GM18867 (cell line): ENCODE measurements around the gene TSPAN5.
A peak's percentile ranks its signal among the peaks of the same experiment; 100 is the strongest.
"Not testable (repeated sequence)": the region's sequence is repeated elsewhere in the genome, so short reads cannot be mapped to it uniquely, and the experiment has no call there.

ENCODE experiments used
- ATAC-seq: cut with Tn5 transposase; IDR thresholded peaks from one replicate; pipeline ENCODE4 v1.9.1; 2021; ENCODE audit warnings: mild to moderate bottlenecking, moderate library complexity; ENCODE audit not compliant: unreplicated experiment

TSPAN5 gene

GRCh38 chr4:98558471-98559169 is 99.8 kb downstream of the TSPAN5 start:
- no peak for ATAC-seq

- no peak for ATAC-seq
Measured at GRCh38 chr4:98557194-98557892, 101.1 kb downstream of the TSPAN5 start.

GRCh38 chr4:98556451-98556850 is 102.0 kb downstream of the TSPAN5 start:
- no peak for ATAC-seq

GRCh38 chr4:98555798-98556445 is 102.5 kb downstream of the TSPAN5 start:
- no peak for ATAC-seq

GRCh38 chr4:98546910-98547594 is 111.4 kb downstream of the TSPAN5 start:
- ATAC-seq: no peak

GRCh38 chr4:98544818-98545414 is 113.5 kb downstream of the TSPAN5 start:
- ATAC-seq: peak; percentile 70

- ATAC-seq: no peak
Measured at GRCh38 chr4:98544141-98544817, 114.1 kb downstream of the TSPAN5 start.

GRCh38 chr4:98542011-98542410 is 116.4 kb downstream of the TSPAN5 start:
- ATAC-seq: no peak

GRCh38 chr4:98540803-98541202 is 117.6 kb downstream of the TSPAN5 start:
- no peak for ATAC-seq

- ATAC-seq: no peak
Measured at GRCh38 chr4:98539741-98540140, 118.7 kb downstream of the TSPAN5 start.

- no peak for ATAC-seq
Measured at GRCh38 chr4:98539299-98539698, 119.1 kb downstream of the TSPAN5 start.

GRCh38 chr4:98536631-98537030 is 121.8 kb downstream of the TSPAN5 start:
- ATAC-seq: no peak

- not testable (repeated sequence) for ATAC-seq
Measured at GRCh38 chr4:98534146-98534545, 124.3 kb downstream of the TSPAN5 start.

GRCh38 chr4:98530572-98530971 is 127.8 kb downstream of the TSPAN5 start:
- no peak for ATAC-seq

- ATAC-seq: no peak
Measured at GRCh38 chr4:98529970-98530569, 128.3 kb downstream of the TSPAN5 start.

- ATAC-seq: no peak
Measured at GRCh38 chr4:98528882-98529281, 129.5 kb downstream of the TSPAN5 start.

GRCh38 chr4:98527534-98528269 is 130.7 kb downstream of the TSPAN5 start:
- no peak for ATAC-seq

- no peak for ATAC-seq
Measured at GRCh38 chr4:98524230-98524629, 134.2 kb downstream of the TSPAN5 start.

GRCh38 chr4:98522636-98523395 is 135.6 kb downstream of the TSPAN5 start:
- no peak for ATAC-seq
